ENCODE measurements around the gene NDEL1.

The NDEL1 gene

GRCh38 chr17:8477171-8477570 lies 41.5 kb downstream of the NDEL1 start:
- no peak for DNase-seq

- DNase-seq = no peak
Observed at GRCh38 chr17:8477715-8478441, 42.2 kb downstream of the NDEL1 start.

- peak in 49 of 56 donors; percentile 13 to 90 (median 67) for DNase-seq
Observed at GRCh38 chr17:8479431-8479947, 43.8 kb downstream of the NDEL1 start.

- DNase-seq = no peak
Observed at GRCh38 chr17:8480011-8480976, 44.6 kb downstream of the NDEL1 start.

- DNase-seq = peak in 4 of 56 donors; percentile 25 to 31 (median 29)
Observed at GRCh38 chr17:8481089-8481488, 45.4 kb downstream of the NDEL1 start.

- no peak for DNase-seq
Observed at GRCh38 chr17:8481703-8482102, 46.0 kb downstream of the NDEL1 start.

- peak in 2 of 56 donors; percentile 22 to 44 for DNase-seq
Observed at GRCh38 chr17:8482546-8482945, 46.9 kb downstream of the NDEL1 start.

- DNase-seq = no peak
Observed at GRCh38 chr17:8484465-8484864, 48.8 kb downstream of the NDEL1 start.

GRCh38 chr17:8485491-8485890 lies 49.8 kb downstream of the NDEL1 start:
- no peak for DNase-seq

GRCh38 chr17:8487130-8487645 lies 51.5 kb downstream of the NDEL1 start:
- no peak for DNase-seq

- no peak for DNase-seq
Observed at GRCh38 chr17:8487743-8488142, 52.1 kb downstream of the NDEL1 start.

- no peak for DNase-seq
Observed at GRCh38 chr17:8488491-8488890, 52.8 kb downstream of the NDEL1 start.

- no peak for DNase-seq
Observed at GRCh38 chr17:8488901-8489300, 53.2 kb downstream of the NDEL1 start.

GRCh38 chr17:8489841-8490240 lies 54.2 kb downstream of the NDEL1 start:
- DNase-seq = no peak

GRCh38 chr17:8490256-8491023 lies 54.8 kb downstream of the NDEL1 start:
- DNase-seq = no peak

GRCh38 chr17:8492121-8492520 lies 56.4 kb downstream of the NDEL1 start:
- no peak for DNase-seq

GRCh38 chr17:8494021-8494420 lies 58.3 kb downstream of the NDEL1 start:
- DNase-seq = no peak

- DNase-seq = no peak
Observed at GRCh38 chr17:8494506-8495111, 58.9 kb downstream of the NDEL1 start.

GRCh38 chr17:8496081-8496480 lies 60.4 kb downstream of the NDEL1 start:
- DNase-seq = no peak

- DNase-seq = no peak
Observed at GRCh38 chr17:8499171-8499570, 63.5 kb downstream of the NDEL1 start.

GRCh38 chr17:8499614-8500013 lies 63.9 kb downstream of the NDEL1 start:
- no peak for DNase-seq
